HepG2 (cell line): Measurements from ENCODE around the gene SUN5. TPM values are rescaled to one million over a fixed set of nuclear protein-coding genes. Genes with fewer than 3 reads are reported as not detected.
A peak's percentile ranks its signal among the peaks of the same experiment; 100 is the strongest.

Source experiments
- ATF7-NPFF ChIP-seq: sonication (generic); formaldehyde crosslinking; IDR thresholded peaks from 2 replicates; pipeline ENCODE4 v1.8.1; 2023; ENCODE audit warnings: mild to moderate bottlenecking, low read depth, missing genetic modification reagents, moderate library complexity
- CERS6 ChIP-seq: sonication (generic); formaldehyde crosslinking; IDR thresholded peaks from 2 replicates; pipeline ENCODE4 v1.5.0; 2020; ENCODE audit warnings: missing genetic modification reagents
- FIP1L1 ChIP-seq: fragments of 200-400 bp; formaldehyde crosslinking; IDR thresholded peaks from 2 replicates; pipeline ENCODE4 v1.6.1; 2018; ENCODE audit warnings: low read depth, mild to moderate bottlenecking, low read length, moderate library complexity, borderline replicate concordance; ENCODE audit not compliant: insufficient read depth
- FOXO1 ChIP-seq: sonication (generic); formaldehyde crosslinking; IDR thresholded peaks from 2 replicates; pipeline ENCODE4 v1.4.0; 2020; ENCODE audit warnings: missing genetic modification reagents
- GATA4 ChIP-seq: sonication (generic); IDR thresholded peaks from 2 replicates; pipeline ENCODE4 v1.6.1; 2016; ENCODE audit warnings: antibody characterized with exemption, low read depth, borderline replicate concordance
- IKZF5 ChIP-seq: IDR thresholded peaks from 2 replicates; pipeline ENCODE4 v1.6.1; 2018; ENCODE audit warnings: missing genetic modification reagents, mild to moderate bottlenecking, missing compliant biosample characterization
- KMT2A ChIP-seq: sonication (generic); formaldehyde crosslinking; IDR thresholded peaks from 2 replicates; pipeline ENCODE4 v1.4.0; 2020; ENCODE audit warnings: missing genetic modification reagents
- NR1H2 ChIP-seq: sonication (generic); formaldehyde crosslinking; IDR thresholded peaks from 2 replicates; pipeline ENCODE4 v1.8.1; 2022; ENCODE audit warnings: low read depth, missing genetic modification reagents, borderline replicate concordance
- PPARG ChIP-seq: conservative IDR thresholded peaks from 2 replicates; pipeline ENCODE4 v1.6.1; 2016; ENCODE audit warnings: missing biosample characterization, missing genetic modification reagents
- RBFOX2 ChIP-seq: fragments of 200-400 bp; formaldehyde crosslinking; IDR thresholded peaks from 2 replicates; pipeline ENCODE4 v1.6.1; 2017; ENCODE audit warnings: low read depth, mild to moderate bottlenecking, low read length
- SP1 ChIP-seq, 2 experiments: fragments of 450-650 bp in 1 of 2; sonication (generic) in 1 of 2; formaldehyde crosslinking in 1 of 2; IDR thresholded peaks; 2 replicates each; pipeline versions ENCODE4 v1.4.0 to v1.6.1; 2016 to 2020; ENCODE audit warnings: missing genetic modification reagents in 1 of 2
- ZBTB26 ChIP-seq: IDR thresholded peaks from 2 replicates; pipeline ENCODE4 v1.6.1; 2016; ENCODE audit warnings: missing compliant biosample characterization, missing genetic modification reagents, borderline replicate concordance
- ZBTB46 ChIP-seq: sonication (generic); formaldehyde crosslinking; IDR thresholded peaks from 2 replicates; pipeline ENCODE4 v1.4.0; 2020; ENCODE audit warnings: mild to moderate bottlenecking, missing genetic modification reagents, borderline replicate concordance
- ZFP1 ChIP-seq: IDR thresholded peaks from 2 replicates; pipeline ENCODE4 v1.6.1; 2016
- ZFP37 ChIP-seq: sonication (generic); formaldehyde crosslinking; IDR thresholded peaks from 2 replicates; pipeline ENCODE4 v1.4.0; 2020; ENCODE audit warnings: missing genetic modification reagents, borderline replicate concordance
- ZFP82 ChIP-seq: sonication (generic); formaldehyde crosslinking; IDR thresholded peaks from 2 replicates; pipeline ENCODE4 v1.5.1; 2020; ENCODE audit warnings: mild to moderate bottlenecking, missing genetic modification reagents, borderline replicate concordance
- ZNF138 ChIP-seq: sonication (generic); formaldehyde crosslinking; IDR thresholded peaks from 2 replicates; pipeline ENCODE4 v1.5.0; 2020; ENCODE audit warnings: mild to moderate bottlenecking, low read depth, missing genetic modification reagents
- ZNF282 ChIP-seq: fragments of 450-650 bp; IDR thresholded peaks from 2 replicates; pipeline ENCODE4 v1.6.1; 2018; ENCODE audit not compliant: partially characterized antibody
- ZNF292 ChIP-seq: sonication (generic); formaldehyde crosslinking; IDR thresholded peaks from 2 replicates; pipeline ENCODE4 v1.8.1; 2022; ENCODE audit warnings: mild to moderate bottlenecking, low read depth, missing genetic modification reagents, borderline replicate concordance
- ZNF343 ChIP-seq: sonication (generic); formaldehyde crosslinking; IDR thresholded peaks from 2 replicates; pipeline ENCODE4 v1.4.0; 2020; ENCODE audit warnings: mild to moderate bottlenecking, missing genetic modification reagents
- ZNF501 ChIP-seq: sonication (generic); formaldehyde crosslinking; IDR thresholded peaks from 2 replicates; pipeline ENCODE4 v1.5.1; 2020; ENCODE audit warnings: mild to moderate bottlenecking, moderate library complexity, missing genetic modification reagents
- ZSCAN5A ChIP-seq: sonication (generic); formaldehyde crosslinking; IDR thresholded peaks from 2 replicates; pipeline ENCODE4 v1.8.0; 2022; ENCODE audit warnings: mild to moderate bottlenecking, missing genetic modification reagents, borderline replicate concordance
- polyA plus RNA-seq, 8 experiments: library from polyadenylated mRNA; depleted of rRNA in 3 of 8; stranded (reverse) in 7 of 8; unstranded in 1 of 8; fragments of >200 nt; fragmentation: Illumina TruSeq in 4 of 8; extraction: Trizol in 4 of 8; gene quantifications; 2 replicates each; pipeline versions ENCODE4 v1.2.1 to v1.2.3, GENCODE V29; 2011 to 2016; ENCODE audit warnings: low read depth in 4 of 8, missing spikeins in 1 of 8, mixed read lengths in 1 of 8; ENCODE audit not compliant: insufficient read depth in 1 of 8
- total RNA-seq, 5 experiments: library from RNA; depleted of rRNA; stranded (reverse); fragments of >200 nt; fragmentation: Illumina TruSeq; extraction: Trizol; gene quantifications; 2 replicates each; pipeline ENCODE4 v1.2.3, GENCODE V29; 2016; ENCODE audit warnings: low read depth in 1 of 5

Gene SUN5
- total and polyA plus RNA-seq, 2 of the 13 experiments (the other 11 are each of a cell fraction or from before 2014, with no cell fraction given): not detected

GRCh38 chr20:33026072-33026778 is 22.0 kb upstream of the SUN5 start (continued):
- TF ChIP-seq SP1 (IDR thresholded peaks at IDR 0.05): no peak
- TF ChIP-seq SP1 (CRISPR knock-in tag; IDR thresholded peaks at IDR 0.05): 0 out of 2 replicates have a peak, but pooled peaks have one; percentile 21
- TF ChIP-seq ZBTB26 (CRISPR knock-in tag): peak; percentile 51; the same call in 1 of the 2 replicates
- 0 out of 2 replicates have a peak, but pooled peaks have one; percentile 49 for TF ChIP-seq CERS6 (CRISPR knock-in tag)
- TF ChIP-seq KMT2A (CRISPR knock-in tag): 0 out of 2 replicates have a peak, but pooled peaks have one; percentile 6
- peak; percentile 64 for TF ChIP-seq ZSCAN5A (CRISPR knock-in tag)
- no peak for TF ChIP-seq ZBTB46 (CRISPR knock-in tag)
- no peak for TF ChIP-seq ZNF282
- no peak for TF ChIP-seq ZFP37
- TF ChIP-seq NR1H2 (CRISPR knock-in tag): 0 out of 2 replicates have a peak, but pooled peaks have one; percentile 81
- TF ChIP-seq FOXO1 (CRISPR knock-in tag): 0 out of 2 replicates have a peak, but pooled peaks have one; percentile 43
- TF ChIP-seq ZFP82 (CRISPR knock-in tag): peak; percentile 21; the same call in 1 of the 2 replicates
- peak; percentile 79 for TF ChIP-seq RBFOX2
- TF ChIP-seq GATA4: peak; percentile 20; the same call in 1 of the 2 replicates
- TF ChIP-seq ZNF343 (CRISPR knock-in tag): no peak
- TF ChIP-seq FIP1L1: peak; percentile 76; the same call in 1 of the 2 replicates
- TF ChIP-seq ZNF292 (CRISPR knock-in tag): 0 out of 2 replicates have a peak, but pooled peaks have one; percentile 54
- TF ChIP-seq ZNF501 (CRISPR knock-in tag): 0 out of 2 replicates have a peak, but pooled peaks have one; percentile 14
- 0 out of 2 replicates have a peak, but pooled peaks have one; percentile 48 for TF ChIP-seq IKZF5 (CRISPR knock-in tag)
- TF ChIP-seq ZFP1: 0 out of 2 replicates have a peak, but pooled peaks have one; percentile 42
- TF ChIP-seq PPARG: no peak
- peak; percentile 45; the same call in 1 of the 2 replicates for TF ChIP-seq ZNF138
- TF ChIP-seq ATF7-NPFF (CRISPR knock-in tag): peak; percentile 59; the same call in 1 of the 2 replicates
